Stomach (tissue), 4 donors: ENCODE results near the gene KLHL24.

ENCODE experiments used
- EP300 ChIP-seq: sonication (generic); formaldehyde crosslinking; IDR thresholded peaks from one replicate; pipeline ENCODE4 v1.6.1; 2017; ENCODE audit warnings: antibody characterized with exemption
- POLR2A ChIP-seq, 4 donors: fragments of 450-650 bp; IDR thresholded peaks; one replicate each; pipeline ENCODE4 v1.6.1; 2016; ENCODE audit warnings: antibody characterized with exemption in 4 of 4, control low read depth in 2 of 4, mild to moderate bottlenecking in 1 of 4, moderate library complexity in 1 of 4
- TF ChIP-seq, protein P1 (sequence below), 7 experiments: fragments of 450-650 bp in 4 of 7; fragments of 200-600 bp in 3 of 7; sonication (generic) in 3 of 7; IDR thresholded peaks; one replicate each; pipeline ENCODE4 v1.5.1; 2016 to 2019; ENCODE audit warnings: antibody characterized with exemption in 7 of 7, control low read depth in 2 of 7, mild to moderate bottlenecking in 1 of 7

DNA sequence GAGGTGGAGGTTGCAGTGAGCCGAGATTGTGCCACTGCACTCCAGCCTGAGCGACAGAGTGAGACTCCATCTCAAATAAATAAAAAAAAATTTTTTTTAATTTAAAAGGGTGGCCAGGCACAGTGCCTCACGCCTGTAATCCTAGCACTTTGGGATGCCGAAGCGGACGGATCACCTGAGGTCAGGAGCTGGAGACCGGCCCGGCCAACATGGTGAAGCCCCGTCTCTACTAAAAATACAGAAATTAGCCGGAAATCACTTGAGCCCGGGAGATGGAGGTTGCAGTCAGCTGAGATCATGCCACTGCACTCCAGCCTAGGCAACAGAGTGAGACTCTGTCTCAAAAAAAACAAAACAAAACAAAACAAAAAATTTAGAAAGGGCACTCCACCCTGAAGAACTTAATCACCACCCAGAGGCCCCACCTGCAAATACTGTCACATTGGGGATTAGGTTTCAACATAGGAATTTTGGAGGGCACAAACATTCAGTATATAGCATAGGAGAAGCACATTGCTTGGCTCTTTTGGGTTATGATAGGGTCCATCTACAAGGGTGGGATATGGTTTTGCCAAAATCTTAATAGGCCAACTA lies 55.1 kb downstream of the KLHL24 start:
- TF ChIP-seq, protein P1, sequence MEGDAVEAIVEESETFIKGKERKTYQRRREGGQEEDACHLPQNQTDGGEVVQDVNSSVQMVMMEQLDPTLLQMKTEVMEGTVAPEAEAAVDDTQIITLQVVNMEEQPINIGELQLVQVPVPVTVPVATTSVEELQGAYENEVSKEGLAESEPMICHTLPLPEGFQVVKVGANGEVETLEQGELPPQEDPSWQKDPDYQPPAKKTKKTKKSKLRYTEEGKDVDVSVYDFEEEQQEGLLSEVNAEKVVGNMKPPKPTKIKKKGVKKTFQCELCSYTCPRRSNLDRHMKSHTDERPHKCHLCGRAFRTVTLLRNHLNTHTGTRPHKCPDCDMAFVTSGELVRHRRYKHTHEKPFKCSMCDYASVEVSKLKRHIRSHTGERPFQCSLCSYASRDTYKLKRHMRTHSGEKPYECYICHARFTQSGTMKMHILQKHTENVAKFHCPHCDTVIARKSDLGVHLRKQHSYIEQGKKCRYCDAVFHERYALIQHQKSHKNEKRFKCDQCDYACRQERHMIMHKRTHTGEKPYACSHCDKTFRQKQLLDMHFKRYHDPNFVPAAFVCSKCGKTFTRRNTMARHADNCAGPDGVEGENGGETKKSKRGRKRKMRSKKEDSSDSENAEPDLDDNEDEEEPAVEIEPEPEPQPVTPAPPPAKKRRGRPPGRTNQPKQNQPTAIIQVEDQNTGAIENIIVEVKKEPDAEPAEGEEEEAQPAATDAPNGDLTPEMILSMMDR (IDR thresholded peaks at IDR 0.05), result no peak
- TF ChIP-seq EP300 (no peak), POLR2A (IDR thresholded peaks at IDR 0.05) (no peak)
